ENCODE measurements around the gene ILRUN.
A peak's percentile ranks its signal among the peaks of the same experiment; 100 is the strongest.
"Not testable (repeated sequence)": the region's sequence is repeated elsewhere in the genome, so short reads cannot be mapped to it uniquely, and the experiment has no call there.

Gene ILRUN

GRCh38 chr6:34684364-34684763 is 12.2 kb downstream of the ILRUN start:
- Histone ChIP-seq H3K4me3 (replicated peaks; ENCODE audit: insufficient read depth, low read length) (no peak overlapping the region), H3K27me3 (ENCODE audit: insufficient read depth, poor library complexity, severe bottlenecking) (no peaks in the 10 kb centered on the region), H3K27ac (replicated peaks) (no peak overlapping the region)
- no peak for DNase-seq (ENCODE audit: low read depth in 1 of 2, low spot score in 1 of 2)
- TF ChIP-seq SPI1 (IDR thresholded peaks at IDR 0.05; ENCODE audit: borderline replicate concordance, low read depth) = no peak

- H3K27me3 ChIP-seq (ENCODE audit: insufficient read depth, poor library complexity, severe bottlenecking) = no peaks in the 10 kb centered on the region
- H3K4me3 ChIP-seq (replicated peaks; ENCODE audit: insufficient read depth, low read length) = no peak overlapping the region
- TF ChIP-seq SPI1 (IDR thresholded peaks at IDR 0.05; ENCODE audit: borderline replicate concordance, low read depth) = no peak
- TF ChIP-seq CTCF (IDR thresholded peaks at IDR 0.05; ENCODE audit: insufficient read depth, low read length) = no peak
- TF ChIP-seq, protein P1, sequence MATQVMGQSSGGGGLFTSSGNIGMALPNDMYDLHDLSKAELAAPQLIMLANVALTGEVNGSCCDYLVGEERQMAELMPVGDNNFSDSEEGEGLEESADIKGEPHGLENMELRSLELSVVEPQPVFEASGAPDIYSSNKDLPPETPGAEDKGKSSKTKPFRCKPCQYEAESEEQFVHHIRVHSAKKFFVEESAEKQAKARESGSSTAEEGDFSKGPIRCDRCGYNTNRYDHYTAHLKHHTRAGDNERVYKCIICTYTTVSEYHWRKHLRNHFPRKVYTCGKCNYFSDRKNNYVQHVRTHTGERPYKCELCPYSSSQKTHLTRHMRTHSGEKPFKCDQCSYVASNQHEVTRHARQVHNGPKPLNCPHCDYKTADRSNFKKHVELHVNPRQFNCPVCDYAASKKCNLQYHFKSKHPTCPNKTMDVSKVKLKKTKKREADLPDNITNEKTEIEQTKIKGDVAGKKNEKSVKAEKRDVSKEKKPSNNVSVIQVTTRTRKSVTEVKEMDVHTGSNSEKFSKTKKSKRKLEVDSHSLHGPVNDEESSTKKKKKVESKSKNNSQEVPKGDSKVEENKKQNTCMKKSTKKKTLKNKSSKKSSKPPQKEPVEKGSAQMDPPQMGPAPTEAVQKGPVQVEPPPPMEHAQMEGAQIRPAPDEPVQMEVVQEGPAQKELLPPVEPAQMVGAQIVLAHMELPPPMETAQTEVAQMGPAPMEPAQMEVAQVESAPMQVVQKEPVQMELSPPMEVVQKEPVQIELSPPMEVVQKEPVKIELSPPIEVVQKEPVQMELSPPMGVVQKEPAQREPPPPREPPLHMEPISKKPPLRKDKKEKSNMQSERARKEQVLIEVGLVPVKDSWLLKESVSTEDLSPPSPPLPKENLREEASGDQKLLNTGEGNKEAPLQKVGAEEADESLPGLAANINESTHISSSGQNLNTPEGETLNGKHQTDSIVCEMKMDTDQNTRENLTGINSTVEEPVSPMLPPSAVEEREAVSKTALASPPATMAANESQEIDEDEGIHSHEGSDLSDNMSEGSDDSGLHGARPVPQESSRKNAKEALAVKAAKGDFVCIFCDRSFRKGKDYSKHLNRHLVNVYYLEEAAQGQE (IDR thresholded peaks at IDR 0.05; ENCODE audit: insufficient replicate concordance, low read depth) = no peak
- TF ChIP-seq POLR2AphosphoS5 (IDR thresholded peaks at IDR 0.05; ENCODE audit: low read depth) = no peak
- H3K27ac ChIP-seq (replicated peaks) = peak overlapping the region; percentile 17; the same call in 1 of the 2 replicates
- no peak for DNase-seq (ENCODE audit: low read depth in 1 of 2, low spot score in 1 of 2)
Observed at GRCh38 chr6:34680802-34681515, 15.6 kb downstream of the ILRUN start.

GRCh38 chr6:34680313-34680712 is 16.3 kb downstream of the ILRUN start:
- not testable (repeated sequence) for DNase-seq (ENCODE audit: low read depth in 1 of 2, low spot score in 1 of 2); H3K27me3 ChIP-seq (ENCODE audit: insufficient read depth, poor library complexity, severe bottlenecking); H3K4me3 ChIP-seq (replicated peaks; ENCODE audit: insufficient read depth, low read length); H3K27ac ChIP-seq (replicated peaks)

DNA sequence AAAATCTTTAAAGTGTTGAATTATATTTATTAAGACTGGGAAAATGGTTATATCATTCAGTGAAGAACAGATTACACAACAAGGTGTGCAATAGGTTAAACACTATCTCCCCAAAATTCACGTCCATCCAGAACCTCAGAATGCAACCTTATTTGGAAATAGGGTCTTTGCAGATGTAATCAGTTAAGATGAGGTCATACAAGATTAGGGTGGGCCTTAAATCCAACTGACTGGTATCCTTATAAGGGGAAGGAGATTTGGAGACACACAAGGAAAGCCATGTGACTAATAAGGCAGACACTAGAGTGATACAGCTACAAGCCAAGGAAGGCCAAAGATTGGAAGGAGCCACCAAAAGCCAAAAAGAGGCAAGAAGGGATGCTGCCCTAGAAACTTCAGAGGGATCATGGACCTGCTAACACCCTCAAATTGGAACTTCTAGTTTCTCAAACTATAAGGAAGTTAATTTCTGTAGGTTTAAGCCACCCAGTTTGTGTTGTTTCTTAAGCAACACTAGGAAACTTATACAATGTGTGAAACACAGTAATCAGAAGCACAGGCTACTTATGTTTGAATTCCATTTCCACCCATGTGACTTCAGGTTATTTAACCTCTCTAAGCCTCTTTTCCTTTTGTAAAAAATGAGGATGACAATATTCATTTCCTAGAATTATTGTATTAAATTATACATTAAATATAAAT is 16.9 kb downstream of the ILRUN start:
- H3K27me3 ChIP-seq (ENCODE audit: insufficient read depth, poor library complexity, severe bottlenecking) = no peaks in the 10 kb centered on the region
- DNase-seq (ENCODE audit: low read depth in 1 of 2, low spot score in 1 of 2) = no peak
- H3K4me3 ChIP-seq (replicated peaks; ENCODE audit: insufficient read depth, low read length) = no peak overlapping the region
- no peak overlapping the region for H3K27ac ChIP-seq (replicated peaks)
- TF ChIP-seq POLR2AphosphoS5 (IDR thresholded peaks at IDR 0.05; ENCODE audit: low read depth) (no peak), CTCF (IDR thresholded peaks at IDR 0.05; ENCODE audit: insufficient read depth, low read length) (no peak), SPI1 (IDR thresholded peaks at IDR 0.05; ENCODE audit: borderline replicate concordance, low read depth) (no peak), GABPA (IDR thresholded peaks at IDR 0.05; ENCODE audit: low read depth) (no peak)
- TF ChIP-seq, protein P1 (IDR thresholded peaks at IDR 0.05; ENCODE audit: insufficient replicate concordance, low read depth) = no peak
